GM19324 (cell line): ENCODE measurements around the gene ACTRT3.

Experiments
- ATAC-seq: cut with Tn5 transposase; IDR thresholded peaks from one replicate; pipeline ENCODE4 v1.9.1; 2021; ENCODE audit warnings: mild to moderate bottlenecking, moderate library complexity; ENCODE audit not compliant: unreplicated experiment, low FRiP score

ACTRT3 gene

GRCh38 chr3:169769287-169770181 is at the start of gene ACTRT3:
ACTRT3 (minus strand) TSS chr3:169769561; CDS start chr3:169769520, 41 bp downstream.
- peak; percentile 22 for ATAC-seq

- no peak for ATAC-seq
Measured at GRCh38 chr3:169818316-169818715, 49.0 kb upstream of the ACTRT3 start.

- ATAC-seq = no peak
Measured at GRCh38 chr3:169815590-169816150, 46.3 kb upstream of the ACTRT3 start.

- ATAC-seq = peak; percentile 50
Measured at GRCh38 chr3:169813757-169814517, 44.6 kb upstream of the ACTRT3 start.

DNA sequence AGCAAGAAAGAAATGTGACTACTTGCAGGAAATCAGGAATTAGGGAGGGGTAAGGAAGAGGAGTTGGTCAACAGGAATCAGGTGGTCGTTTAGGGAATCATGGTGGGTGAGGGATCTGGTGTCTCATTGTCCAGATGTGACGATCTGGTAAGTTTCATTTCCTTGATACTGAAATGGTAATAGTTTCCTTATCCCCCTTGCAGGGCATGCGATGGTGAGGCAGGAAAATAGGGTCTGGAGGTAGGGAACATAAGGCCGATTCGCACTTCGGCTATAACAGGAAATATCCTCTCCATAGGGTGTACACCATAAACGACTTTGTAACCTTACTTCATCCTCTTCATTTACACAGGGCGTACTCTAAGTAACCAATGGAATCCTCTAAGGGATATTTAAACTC is 43.9 kb upstream of the ACTRT3 start:
- ATAC-seq = no peak

- peak; percentile 76 for ATAC-seq
Measured at GRCh38 chr3:169812332-169813235, 43.2 kb upstream of the ACTRT3 start, which contains the start of the genes LRRC34 and LRRIQ4. LRRC34 (minus strand) TSS chr3:169812904; CDS start chr3:169812548, 356 bp downstream. LRRIQ4 (plus strand) TSS chr3:169812870; CDS start chr3:169821922, 9,052 bp downstream.

- peak; percentile 19 for ATAC-seq
Measured at GRCh38 chr3:169811631-169812331, 42.4 kb upstream of the ACTRT3 start.

DNA sequence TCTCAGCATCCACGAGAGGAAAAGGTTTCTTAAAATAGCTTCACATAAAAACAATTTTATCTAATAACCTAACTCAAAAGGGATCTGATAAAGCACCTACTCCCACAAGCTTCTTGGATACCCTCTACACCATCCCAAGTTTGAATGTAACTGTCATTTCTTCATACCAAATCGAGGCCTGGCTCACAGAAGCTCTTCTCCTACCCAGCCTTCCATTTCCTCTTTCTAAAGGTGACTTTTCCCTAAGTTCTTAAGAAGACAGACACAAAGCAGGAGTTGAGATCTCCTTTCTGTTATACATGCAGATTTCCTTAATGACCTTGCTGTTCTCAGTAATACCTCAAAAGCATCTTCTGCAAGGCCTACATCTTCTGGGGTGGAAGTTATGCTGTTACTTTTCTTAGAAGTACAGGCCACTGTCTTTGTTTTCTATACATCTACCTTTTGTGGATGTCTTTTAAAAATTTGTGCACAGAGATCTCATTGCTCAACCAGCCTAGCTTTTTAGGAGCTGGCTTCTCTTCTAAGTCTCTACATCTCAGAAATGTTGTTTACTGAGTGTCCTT is 40.0 kb upstream of the ACTRT3 start:
- no peak for ATAC-seq

DNA sequence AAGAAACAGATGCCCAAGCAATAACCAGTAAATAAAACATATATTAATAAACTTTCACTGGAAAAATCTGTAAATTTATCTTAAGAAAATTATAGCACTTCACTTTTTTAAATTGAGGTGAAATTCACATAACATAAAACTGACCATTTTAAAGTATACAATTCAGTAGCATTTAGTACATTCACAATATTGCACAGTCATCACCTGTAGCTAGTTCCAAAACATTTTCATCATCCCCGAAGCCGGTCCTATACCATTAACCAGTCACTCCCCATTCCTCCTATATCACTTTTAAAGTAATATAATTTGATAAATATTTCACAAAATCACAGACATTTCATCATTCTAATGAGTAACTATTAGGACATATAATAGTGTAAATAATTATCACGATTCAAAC is 35.3 kb upstream of the ACTRT3 start:
- no peak for ATAC-seq

- ATAC-seq = no peak
Measured at GRCh38 chr3:169792359-169792758, 23.0 kb upstream of the ACTRT3 start.

DNA sequence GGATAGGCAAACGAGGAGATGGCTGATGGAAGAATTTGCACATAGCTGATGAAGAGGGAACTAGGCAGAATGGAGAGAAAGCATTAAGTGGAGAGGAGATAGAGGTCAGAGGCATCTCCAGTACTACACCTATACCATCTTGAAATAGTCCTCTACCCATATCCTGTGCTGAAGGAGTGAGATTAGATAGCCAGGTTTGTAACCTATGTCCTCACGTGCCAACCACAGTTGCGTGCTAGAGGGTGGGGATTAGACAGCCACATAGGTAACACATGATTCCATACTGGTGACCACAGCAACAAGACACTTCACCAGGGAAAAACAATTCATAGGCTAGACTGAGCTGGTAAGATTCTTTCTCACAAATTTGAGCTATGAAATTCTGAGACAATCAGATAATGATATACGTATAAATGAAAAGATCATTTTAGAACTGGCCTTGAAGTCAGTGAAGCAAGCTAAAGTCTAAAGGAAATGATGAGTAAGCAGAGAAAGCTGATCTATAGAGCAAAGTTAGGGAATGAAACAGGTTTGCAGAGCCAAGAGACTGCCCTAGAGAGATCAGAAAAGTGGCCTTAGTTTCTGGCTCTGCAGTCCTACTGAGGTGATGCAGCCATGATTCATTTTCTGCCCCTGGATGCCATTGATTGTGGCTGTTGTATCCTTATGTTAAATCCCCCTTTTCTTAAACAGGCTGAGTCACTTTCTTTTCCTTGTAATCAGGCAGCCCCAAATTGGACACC is 21.5 kb upstream of the ACTRT3 start:
- no peak for ATAC-seq

- no peak for ATAC-seq
Measured at GRCh38 chr3:169790219-169790618, 20.9 kb upstream of the ACTRT3 start.

DNA sequence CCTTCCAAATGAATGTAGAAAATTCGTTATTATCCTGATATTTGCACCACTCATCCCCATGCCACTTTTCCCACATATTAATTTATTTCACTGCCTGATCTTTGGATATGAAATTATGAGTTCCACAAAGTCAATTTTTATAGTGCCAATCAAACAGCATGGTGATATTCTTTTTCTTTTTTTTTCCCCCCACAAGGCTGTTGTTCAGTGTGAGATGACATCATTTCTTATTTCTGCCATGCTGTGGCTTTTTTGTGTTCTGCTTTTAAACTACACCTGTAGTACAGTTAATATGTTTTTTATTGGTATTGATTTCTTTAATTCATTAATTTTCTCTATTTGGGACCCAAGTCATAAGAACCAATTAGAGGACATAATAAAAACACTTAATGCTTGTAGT is 18.4 kb upstream of the ACTRT3 start:
- no peak for ATAC-seq

- no peak for ATAC-seq
Measured at GRCh38 chr3:169787120-169787519, 17.8 kb upstream of the ACTRT3 start.

- no peak for ATAC-seq
Measured at GRCh38 chr3:169781209-169781855, 12.0 kb upstream of the ACTRT3 start.

GRCh38 chr3:169780742-169781141 is 11.4 kb upstream of the ACTRT3 start:
- ATAC-seq = no peak

DNA sequence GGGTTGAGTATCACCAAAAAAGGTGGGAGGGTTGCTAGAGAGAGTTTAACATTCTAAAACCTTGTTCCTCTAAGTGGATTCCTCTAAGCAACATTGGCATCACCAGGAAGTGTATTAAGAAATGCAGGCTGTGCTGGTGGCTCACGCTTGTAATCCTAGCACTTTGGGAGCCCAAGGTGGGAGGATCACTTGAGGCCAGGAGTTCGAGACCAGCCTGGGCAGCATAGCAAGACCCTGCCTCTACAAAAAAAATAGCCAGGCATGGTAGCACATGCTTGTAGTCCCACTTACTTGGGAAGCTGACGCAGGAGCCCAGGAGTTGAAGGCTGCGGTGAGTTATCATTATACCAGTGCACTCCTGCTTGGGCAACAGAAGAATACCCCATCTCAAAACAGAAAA is 8.5 kb upstream of the ACTRT3 start:
- no peak for ATAC-seq

DNA sequence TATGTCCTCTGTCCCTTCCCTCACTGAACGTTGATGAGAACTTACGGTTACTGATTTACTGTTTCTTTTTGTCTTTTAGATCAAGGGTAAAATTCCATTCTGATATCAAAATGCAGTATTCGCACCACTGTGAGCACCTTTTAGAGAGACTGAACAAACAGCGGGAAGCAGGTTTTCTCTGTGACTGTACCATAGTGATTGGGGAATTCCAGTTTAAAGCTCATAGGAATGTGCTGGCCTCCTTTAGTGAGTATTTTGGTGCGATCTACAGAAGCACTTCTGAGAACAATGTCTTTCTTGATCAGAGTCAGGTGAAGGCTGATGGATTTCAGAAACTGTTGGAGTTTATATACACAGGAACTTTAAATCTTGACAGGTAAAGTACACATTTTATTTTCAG is 4.8 kb upstream of the ACTRT3 start:
- ATAC-seq = no peak
